HepG2 (cell line): ENCODE data around the gene ZNF860. TPM values are rescaled to one million over a fixed set of nuclear protein-coding genes. Genes with fewer than 3 reads are reported as not detected.

ENCODE experiments used
- ATF3 ChIP-seq: sonication (generic); formaldehyde crosslinking; IDR thresholded peaks from 2 replicates; pipeline ENCODE4 v1.4.0; 2020; ENCODE audit warnings: missing genetic modification reagents
- CSRNP1 ChIP-seq: sonication (generic); formaldehyde crosslinking; IDR thresholded peaks from 2 replicates; pipeline ENCODE4 v1.8.1; 2023; ENCODE audit warnings: mild to moderate bottlenecking, missing genetic modification reagents
- ETV5 ChIP-seq: IDR thresholded peaks from 2 replicates; pipeline ENCODE4 v1.6.1; 2018; ENCODE audit warnings: missing biosample characterization, missing genetic modification reagents, inconsistent platforms, borderline replicate concordance
- HNF1B ChIP-seq: sonication (generic); formaldehyde crosslinking; IDR thresholded peaks from 2 replicates; pipeline ENCODE4 v1.5.1; 2020; ENCODE audit warnings: mild to moderate bottlenecking, moderate library complexity, missing genetic modification reagents
- ISL2 ChIP-seq: sonication (generic); formaldehyde crosslinking; IDR thresholded peaks from 2 replicates; pipeline ENCODE4 v1.5.0; 2020; ENCODE audit warnings: missing genetic modification reagents
- MTERF4 ChIP-seq: sonication (generic); formaldehyde crosslinking; IDR thresholded peaks from 2 replicates; pipeline ENCODE4 v1.8.0; 2023; ENCODE audit warnings: mild to moderate bottlenecking, missing genetic modification reagents
- MTF2 ChIP-seq: sonication (generic); formaldehyde crosslinking; IDR thresholded peaks from 2 replicates; pipeline ENCODE4 v1.5.0; 2020; ENCODE audit warnings: missing genetic modification reagents, borderline replicate concordance
- PBX3 ChIP-seq: sonication (generic); formaldehyde crosslinking; IDR thresholded peaks from 2 replicates; pipeline ENCODE4 v1.8.1; 2023; ENCODE audit warnings: missing genetic modification reagents, inconsistent platforms, borderline replicate concordance
- SIN3B ChIP-seq: fragments of 150-350 bp; IDR thresholded peaks from 2 replicates; pipeline ENCODE4 v1.6.1; 2014; ENCODE audit warnings: low read length
- SOX5 ChIP-seq: IDR thresholded peaks from 2 replicates; pipeline ENCODE4 v1.6.1; 2016; ENCODE audit warnings: borderline replicate concordance
- TARDBP ChIP-seq: sonication (generic); formaldehyde crosslinking; IDR thresholded peaks from 2 replicates; pipeline ENCODE4 v1.8.0; 2022; ENCODE audit warnings: mild to moderate bottlenecking, missing genetic modification reagents
- TGIF2 ChIP-seq: IDR thresholded peaks from 2 replicates; pipeline ENCODE4 v1.6.1; 2016; ENCODE audit warnings: control low read depth, missing compliant biosample characterization
- THYN1 ChIP-seq: sonication (generic); formaldehyde crosslinking; IDR thresholded peaks from 2 replicates; pipeline ENCODE4 v1.8.1; 2023; ENCODE audit warnings: low read depth, mild to moderate bottlenecking, moderate library complexity, missing genetic modification reagents, borderline replicate concordance
- polyA plus RNA-seq, 8 experiments: library from polyadenylated mRNA; depleted of rRNA in 3 of 8; stranded (reverse) in 7 of 8; unstranded in 1 of 8; fragments of >200 nt; fragmentation: Illumina TruSeq in 4 of 8; extraction: Trizol in 4 of 8; gene quantifications; 2 replicates each; pipeline versions ENCODE4 v1.2.1 to v1.2.3, GENCODE V29; 2011 to 2016; ENCODE audit warnings: low read depth in 4 of 8, missing spikeins in 1 of 8, mixed read lengths in 1 of 8; ENCODE audit not compliant: insufficient read depth in 1 of 8
- total RNA-seq, 5 experiments: library from RNA; depleted of rRNA; stranded (reverse); fragments of >200 nt; fragmentation: Illumina TruSeq; extraction: Trizol; gene quantifications; 2 replicates each; pipeline ENCODE4 v1.2.3, GENCODE V29; 2016; ENCODE audit warnings: low read depth in 1 of 5

The ZNF860 gene
- total and polyA plus RNA-seq, 2 of the 13 experiments (the other 11 are each of a cell fraction or from before 2014, with no cell fraction given): 0.55 to 0.73 TPM

GRCh38 chr3:31968927-31969418 lies 12.6 kb upstream of the ZNF860 start (continued):
- TF ChIP-seq CSRNP1 (CRISPR knock-in tag): no peak
- peak; percentile 81 for TF ChIP-seq SOX5 (CRISPR knock-in tag)
- TF ChIP-seq TARDBP: peak; percentile 62; the same call in 1 of the 2 replicates
- TF ChIP-seq MTF2 (CRISPR knock-in tag): no peak
- TF ChIP-seq TGIF2 (CRISPR knock-in tag): no peak
- peak; percentile 85 for TF ChIP-seq ISL2 (CRISPR knock-in tag)
- TF ChIP-seq THYN1 (CRISPR knock-in tag): no peak
- no peak for TF ChIP-seq PBX3
- TF ChIP-seq SIN3B: no peak
- no peak; the same call in 1 of the 2 replicates for TF ChIP-seq ETV5 (CRISPR knock-in tag)
- TF ChIP-seq ATF3: peak; percentile 30; the same call in 1 of the 2 replicates
- no peak for TF ChIP-seq HNF1B (CRISPR knock-in tag)
- TF ChIP-seq MTERF4: no peak
